NCI-H345 treated with DMSO at 0.1 percent for 48 hours (cell line): ENCODE measurements around the gene CCDC188.

Experiments used
- DNase-seq: peaks from one replicate; lab custom pipeline; 2025; ENCODE audit not compliant: unreplicated experiment; lab: John Stamatoyannopoulos, UW

The CCDC188 gene

GRCh38 chr22:20150381-20151275, at the start of gene CCDC188:
CCDC188 (minus strand) TSS chr22:20151055; CDS start chr22:20150986, 69 bp downstream.
- DNase-seq = no peak

GRCh38 chr22:20199906-20200305, 49.1 kb upstream of the CCDC188 start:
- DNase-seq = no peak

GRCh38 chr22:20199413-20199842, 48.6 kb upstream of the CCDC188 start:
- no peak for DNase-seq

DNA sequence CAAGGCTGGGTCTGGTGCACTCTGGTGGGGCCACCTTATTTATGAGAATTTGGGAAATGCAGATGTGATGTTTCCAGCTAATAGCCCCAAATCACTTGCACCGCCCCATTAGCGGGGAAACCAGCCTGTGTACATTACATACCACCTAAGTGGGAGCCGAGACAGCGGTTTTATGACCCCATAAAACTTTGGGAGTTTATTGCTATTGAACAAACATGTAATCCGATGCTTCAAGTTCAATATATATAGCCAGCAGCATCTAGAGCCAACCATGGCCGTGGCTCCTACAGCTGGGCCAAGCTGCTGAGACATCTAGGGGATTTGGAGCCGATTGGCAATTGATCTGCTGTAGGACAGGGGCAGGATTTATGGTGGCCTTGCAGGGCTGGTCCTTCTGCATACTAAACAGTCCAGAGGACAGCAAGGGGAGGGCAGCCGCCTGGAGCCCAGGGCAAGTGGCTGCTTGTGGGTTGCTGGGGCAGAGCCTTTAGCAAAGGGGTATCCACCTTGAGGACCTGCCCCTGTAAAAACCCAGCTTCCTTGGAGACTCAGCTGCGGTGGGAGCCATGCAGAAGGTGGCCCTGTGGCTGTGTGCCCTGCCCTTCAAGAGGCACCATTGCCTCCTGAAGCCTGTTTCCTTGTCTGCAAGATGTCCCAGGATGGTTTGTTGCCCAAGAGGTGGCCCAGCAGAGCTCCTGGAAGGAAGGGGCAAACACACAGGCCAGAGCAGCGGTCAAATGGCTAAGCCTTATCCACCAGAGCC, 47.9 kb upstream of the CCDC188 start:
- no peak for DNase-seq

DNA sequence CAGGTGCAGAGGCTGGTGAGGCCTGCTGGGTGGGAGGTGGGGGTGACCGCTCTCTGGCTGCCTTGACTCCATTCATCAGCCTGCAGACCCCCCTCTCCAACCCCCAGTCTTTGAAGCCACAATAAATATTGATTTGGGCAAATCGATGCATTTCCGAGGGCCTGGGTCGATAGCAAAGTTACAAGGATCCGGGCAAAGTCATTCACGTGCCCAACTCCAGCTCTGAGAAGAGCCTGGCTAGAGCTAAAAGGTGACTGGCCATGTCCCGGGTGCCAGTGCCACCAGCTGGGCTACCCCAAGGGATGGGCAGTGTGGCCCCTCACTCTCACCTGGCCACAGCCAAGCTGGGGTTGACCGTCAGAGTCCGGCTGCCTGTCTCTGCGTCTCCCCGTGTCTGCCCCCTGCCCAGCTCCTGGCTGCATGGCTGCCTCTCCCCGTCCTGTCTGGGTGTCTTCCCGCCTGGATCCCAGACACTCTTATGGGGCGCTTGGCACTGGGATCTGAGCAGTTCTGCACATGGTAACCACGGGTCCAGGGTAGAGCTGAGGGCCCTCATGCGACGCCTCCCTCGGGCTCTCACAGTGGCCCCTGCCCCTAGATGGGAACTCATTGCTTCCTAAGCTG, 46.7 kb upstream of the CCDC188 start:
- no peak for DNase-seq

DNA sequence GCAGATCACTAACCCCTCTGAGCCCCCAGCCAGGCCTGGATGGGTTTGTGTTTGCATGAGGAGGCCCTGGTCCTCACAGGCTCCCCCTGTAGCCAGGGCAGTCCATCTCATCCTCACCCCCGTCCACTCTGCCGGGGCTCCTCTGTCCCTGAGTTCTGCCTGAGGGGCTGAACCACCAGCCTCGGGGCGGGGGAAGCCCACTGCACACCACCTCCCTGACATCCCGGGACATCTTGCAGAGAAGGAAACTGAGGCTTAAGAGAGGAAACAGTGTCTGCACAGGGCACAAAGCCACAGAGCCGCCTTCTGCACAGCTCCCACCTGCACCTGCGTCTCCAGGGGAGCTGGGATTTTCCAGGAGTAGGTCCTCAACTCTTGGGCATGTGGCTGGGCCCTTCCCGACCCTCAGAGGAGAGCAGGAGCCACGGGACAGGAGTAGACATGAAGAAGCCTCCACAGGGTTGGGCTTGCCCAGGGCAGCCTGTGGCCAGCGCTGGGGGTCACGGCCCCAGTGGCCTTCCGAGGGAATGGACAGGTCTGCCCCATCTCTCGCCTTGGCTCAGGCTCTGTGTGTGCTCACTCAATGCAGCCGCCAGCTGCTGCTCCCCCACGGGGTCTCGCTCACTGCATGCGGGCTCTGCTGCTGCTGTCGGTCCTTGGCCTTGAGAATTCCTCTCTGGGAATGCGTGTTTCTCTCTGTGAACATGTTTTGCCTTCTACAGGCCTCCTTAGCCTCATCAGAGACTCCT, 45.4 kb upstream of the CCDC188 start:
- DNase-seq = no peak

DNA sequence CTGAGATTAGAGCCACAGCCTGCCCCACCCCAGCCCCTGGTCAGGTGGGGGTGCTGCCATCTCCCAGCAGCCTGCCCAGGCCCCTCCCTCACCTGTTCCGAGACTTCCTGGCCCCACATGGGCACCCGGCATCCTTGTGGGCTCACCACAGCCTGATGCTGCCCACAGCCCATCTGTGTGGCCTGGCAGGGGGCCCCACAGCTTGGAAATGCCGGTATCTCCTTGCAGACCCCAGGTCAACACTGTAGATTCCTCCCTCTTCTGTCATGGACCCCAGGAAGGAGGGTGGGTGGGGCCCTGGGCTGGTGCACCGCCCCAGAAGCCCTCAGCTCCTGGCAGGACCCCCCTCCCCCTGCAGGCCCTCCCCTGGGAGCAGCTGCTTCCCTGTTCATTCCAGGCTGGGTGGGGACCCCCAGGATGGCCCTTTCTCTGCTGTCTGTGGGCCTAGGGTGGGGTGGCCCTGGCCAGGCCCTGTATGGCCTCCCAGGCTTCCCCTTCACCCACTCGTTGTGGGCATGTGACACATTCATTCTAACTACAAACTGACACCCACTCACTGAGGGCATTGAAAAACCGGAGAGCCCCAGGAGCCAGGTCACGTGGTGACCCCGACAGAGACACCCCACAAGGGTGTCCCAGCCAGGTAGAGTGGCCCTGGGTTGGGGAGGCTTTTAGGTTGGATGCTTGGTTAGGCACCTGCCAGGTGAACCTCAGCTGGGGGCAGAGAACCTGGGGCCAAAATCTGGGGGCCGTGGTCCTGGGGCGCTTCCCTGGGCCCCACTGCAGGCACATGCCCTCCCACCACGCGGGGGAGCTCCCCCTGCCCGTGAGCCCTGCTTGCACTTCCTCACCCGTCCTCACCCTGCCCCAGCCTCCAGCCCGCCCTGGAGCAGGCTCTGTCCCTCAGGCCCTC, 44.1 kb upstream of the CCDC188 start:
- DNase-seq = no peak

GRCh38 chr22:20193761-20194494, 43.1 kb upstream of the CCDC188 start:
- no peak for DNase-seq

- DNase-seq = no peak
These were observed 42.3 kb upstream of the CCDC188 start for GRCh38 chr22:20192972-20193760.

GRCh38 chr22:20192293-20192971, 41.6 kb upstream of the CCDC188 start:
- DNase-seq = no peak

DNA sequence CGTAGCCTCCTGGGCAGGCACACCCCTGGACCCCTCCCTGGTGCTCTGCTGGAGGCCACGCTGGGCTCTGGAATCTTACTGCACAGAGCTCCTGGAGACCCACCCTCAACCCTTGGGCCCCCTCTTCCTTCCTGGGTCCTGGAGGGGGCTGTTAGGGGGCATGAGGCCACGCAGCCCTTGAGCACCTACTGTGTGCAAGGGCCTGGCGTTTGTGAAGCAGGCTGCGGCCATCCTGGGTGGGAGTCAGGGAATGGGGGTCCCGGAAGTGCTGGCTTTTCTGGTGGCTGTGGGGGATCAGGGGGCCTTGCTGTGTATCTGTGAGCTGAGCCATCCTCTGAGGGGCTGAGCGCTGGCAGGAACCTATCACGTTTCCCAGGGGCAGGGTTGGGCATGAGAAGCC, 40.9 kb upstream of the CCDC188 start:
- no peak for DNase-seq

GRCh38 chr22:20191000-20191515, 40.2 kb upstream of the CCDC188 start:
- no peak for DNase-seq

GRCh38 chr22:20188567-20188877, 37.7 kb upstream of the CCDC188 start:
- DNase-seq = no peak

- DNase-seq = no peak
These were observed 37.1 kb upstream of the CCDC188 start for GRCh38 chr22:20187777-20188566.

DNA sequence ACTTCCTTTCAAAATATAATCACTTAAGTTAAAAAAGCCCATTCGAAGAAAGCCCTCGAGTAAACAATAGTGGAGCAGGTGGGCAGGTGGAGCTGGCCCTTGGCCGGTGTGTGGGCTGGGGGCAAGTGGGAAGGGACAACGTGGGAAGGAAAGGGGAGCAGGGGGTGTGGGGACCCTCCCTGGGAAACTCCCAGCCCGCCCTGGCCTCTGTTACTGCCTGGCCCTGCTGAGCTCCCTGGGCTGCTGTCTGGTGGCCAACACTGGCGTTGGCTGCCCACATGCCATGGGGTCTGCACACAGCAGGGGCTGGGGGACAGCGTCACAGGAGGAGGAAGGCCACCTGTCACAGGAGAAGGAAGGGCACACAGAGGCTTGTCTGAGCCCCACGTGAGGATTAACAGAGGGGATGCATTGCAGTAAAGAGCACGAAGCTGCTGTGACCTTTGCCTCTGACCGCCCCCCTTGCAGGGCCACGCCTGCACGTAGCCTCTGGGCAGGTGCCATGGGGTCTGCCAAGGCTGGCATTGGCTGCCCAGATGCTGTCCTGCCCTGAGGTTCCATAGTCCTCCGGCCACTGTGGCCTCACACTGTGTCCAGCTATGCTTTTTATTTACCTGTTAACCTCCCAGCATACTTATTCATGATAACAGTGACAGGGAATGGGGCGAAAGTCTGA, 36.2 kb upstream of the CCDC188 start:
- DNase-seq = no peak

DNA sequence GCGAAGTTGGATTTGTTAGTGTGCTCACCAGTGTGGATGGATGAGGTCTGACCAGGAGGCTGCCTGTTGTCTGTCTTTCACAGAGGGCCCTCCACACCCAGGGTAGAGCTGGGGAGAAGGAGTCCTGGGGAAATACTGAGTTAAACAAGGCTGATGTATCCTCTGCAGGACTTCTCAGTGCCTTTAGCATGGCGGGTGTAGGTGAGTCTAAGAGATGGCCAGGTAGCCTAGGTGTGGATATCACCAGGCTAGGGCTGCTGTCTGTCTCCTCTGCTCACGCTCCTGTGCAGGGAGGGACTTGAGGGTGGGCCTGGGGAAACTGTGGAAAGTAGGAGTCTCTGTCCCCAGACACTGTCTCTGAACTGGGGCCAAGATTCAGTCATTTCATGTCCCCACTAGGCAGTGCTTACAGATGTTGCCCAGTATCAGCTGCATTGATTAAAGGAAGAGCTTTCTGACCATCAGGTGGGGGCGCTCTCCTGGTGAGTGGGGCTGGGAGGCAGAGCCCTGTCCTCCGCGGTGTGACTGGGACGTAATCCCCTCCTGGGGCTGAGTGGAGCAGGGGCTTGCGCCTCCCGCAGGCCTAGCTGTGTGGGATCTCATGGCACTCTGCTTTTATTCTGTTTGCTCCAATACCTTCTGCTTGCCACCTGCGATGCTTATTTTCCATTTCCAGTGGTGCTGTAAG, 35.5 kb upstream of the CCDC188 start:
- DNase-seq = no peak
